Measurements from ENCODE around the gene CCDC124. TPM values are rescaled to one million over a fixed set of nuclear protein-coding genes. Genes with fewer than 3 reads are reported as not detected.
A peak's percentile ranks its signal among the peaks of the same experiment; 100 is the strongest.
"Not testable (repeated sequence)": the region's sequence is repeated elsewhere in the genome, so short reads cannot be mapped to it uniquely, and the experiment has no call there.

The CCDC124 gene
- polyA plus RNA-seq, 3 donors, result 29.7 to 66.3 (median 29.7) TPM

DNA sequence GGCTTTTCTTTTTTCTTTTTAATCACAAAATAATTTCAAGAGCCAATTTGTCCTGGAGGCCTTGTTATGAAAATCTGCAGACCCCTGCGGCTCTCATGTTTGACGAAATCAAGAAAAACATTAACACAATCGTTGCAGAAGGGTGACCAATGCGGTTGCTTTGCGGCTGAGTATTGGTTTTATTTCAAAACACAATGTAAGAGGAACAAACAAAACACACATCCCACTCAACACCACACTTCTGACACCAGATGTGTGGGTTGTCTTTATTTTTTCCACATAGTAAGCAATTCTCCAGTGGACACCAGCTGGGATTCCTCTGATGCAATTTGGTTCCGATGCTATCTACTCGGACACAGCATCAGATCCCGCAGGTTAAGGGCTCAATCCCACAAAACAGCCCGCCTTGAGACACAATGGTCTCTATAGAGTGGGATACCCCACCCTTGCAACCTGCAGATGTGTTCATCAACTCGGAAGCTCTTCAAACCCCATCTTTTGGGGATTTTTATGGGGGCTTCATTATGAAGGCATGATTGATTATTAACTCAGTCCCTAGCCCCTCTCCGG, 21.9 kb upstream of the CCDC124 start:
- Histone ChIP-seq H3K36me3 (replicated peaks in 1 of 2; ENCODE audit: control insufficient read depth in 1 of 2, insufficient read depth in 2 of 2, low read length in 2 of 2) (no peaks in the 10 kb centered on the region), H3K27me3 (ENCODE audit: control insufficient read depth in 2 of 2, insufficient read depth in 2 of 2, low read length in 2 of 2) (no peaks in the 10 kb centered on the region), H3K4me3 (replicated peaks in 1 of 3; ENCODE audit: low read depth in 2 of 3, low read length in 3 of 3) (no peak overlapping the region), H3K27ac (ENCODE audit: low read depth in 1 of 2, low read length in 2 of 2) (no peak overlapping the region), H2AFZ (ENCODE audit: insufficient read depth, low read depth, low read length, poor library complexity, severe bottlenecking) (no peak overlapping the region), H3K4me2 (replicated peaks; ENCODE audit: extremely low read depth, low read length, poor library complexity, severe bottlenecking) (no peak overlapping the region), H3K79me2 (ENCODE audit: insufficient read depth, low read length) (no peaks in the 10 kb centered on the region), H3K4me1 (ENCODE audit: control insufficient read depth in 1 of 2, insufficient read depth in 2 of 2, low read length in 2 of 2) (no peaks in the 10 kb centered on the region), H3K9ac (ENCODE audit: insufficient read depth, low read length, poor library complexity, severe bottlenecking) (no peak overlapping the region), H3K9me3 (replicated peaks in 1 of 2; ENCODE audit: control insufficient read depth in 1 of 2, insufficient read depth in 1 of 2, low read length in 2 of 2) (peaks cover 21 to 38% of the 10 kb centered on the region in 2 donors), H4K20me1 (ENCODE audit: insufficient read depth, low read length) (no peaks in the 10 kb centered on the region)
- no peaks in the 10 kb centered on the region for H3K36me3 Mint-ChIP-seq
- no peak for DNase-seq
- H3K27me3 Mint-ChIP-seq (ENCODE audit: low read depth in 3 of 3), result peaks cover 0 to 13% (median 4%) of the 10 kb centered on the region in 3 donors
- intact Hi-C loops (cut with micrococcal nuclease), result no loop called here
- TF ChIP-seq, protein P1, sequence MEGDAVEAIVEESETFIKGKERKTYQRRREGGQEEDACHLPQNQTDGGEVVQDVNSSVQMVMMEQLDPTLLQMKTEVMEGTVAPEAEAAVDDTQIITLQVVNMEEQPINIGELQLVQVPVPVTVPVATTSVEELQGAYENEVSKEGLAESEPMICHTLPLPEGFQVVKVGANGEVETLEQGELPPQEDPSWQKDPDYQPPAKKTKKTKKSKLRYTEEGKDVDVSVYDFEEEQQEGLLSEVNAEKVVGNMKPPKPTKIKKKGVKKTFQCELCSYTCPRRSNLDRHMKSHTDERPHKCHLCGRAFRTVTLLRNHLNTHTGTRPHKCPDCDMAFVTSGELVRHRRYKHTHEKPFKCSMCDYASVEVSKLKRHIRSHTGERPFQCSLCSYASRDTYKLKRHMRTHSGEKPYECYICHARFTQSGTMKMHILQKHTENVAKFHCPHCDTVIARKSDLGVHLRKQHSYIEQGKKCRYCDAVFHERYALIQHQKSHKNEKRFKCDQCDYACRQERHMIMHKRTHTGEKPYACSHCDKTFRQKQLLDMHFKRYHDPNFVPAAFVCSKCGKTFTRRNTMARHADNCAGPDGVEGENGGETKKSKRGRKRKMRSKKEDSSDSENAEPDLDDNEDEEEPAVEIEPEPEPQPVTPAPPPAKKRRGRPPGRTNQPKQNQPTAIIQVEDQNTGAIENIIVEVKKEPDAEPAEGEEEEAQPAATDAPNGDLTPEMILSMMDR (IDR thresholded peaks at IDR 0.05), result no peak
- H3K27ac Mint-ChIP-seq, result peak overlapping the region in 1 of 7 donors; percentile 41
- H3K4me3 Mint-ChIP-seq, result no peak overlapping the region
- 100% methylated on average over 2 of the region's 11 CpGs for WGBS (ENCODE audit: insufficient coverage)
- H3K9me3 Mint-ChIP-seq, result peaks cover 13 to 52% (median 37%) of the 10 kb centered on the region in 7 donors
- no peaks in the 10 kb centered on the region for H3K4me1 Mint-ChIP-seq

GRCh38 chr19:17915940-17916593, 16.7 kb upstream of the CCDC124 start:
- Histone ChIP-seq H4K20me1 (ENCODE audit: insufficient read depth, low read length) (no peaks in the 10 kb centered on the region), H3K4me2 (replicated peaks; ENCODE audit: extremely low read depth, low read length, poor library complexity, severe bottlenecking) (no peak overlapping the region), H3K27me3 (ENCODE audit: control insufficient read depth in 2 of 2, insufficient read depth in 2 of 2, low read length in 2 of 2) (peaks cover 0 to 2% of the 10 kb centered on the region in 2 donors), H2AFZ (ENCODE audit: insufficient read depth, low read depth, low read length, poor library complexity, severe bottlenecking) (no peak overlapping the region), H3K79me2 (ENCODE audit: insufficient read depth, low read length) (no peaks in the 10 kb centered on the region), H3K27ac (ENCODE audit: low read depth in 1 of 2, low read length in 2 of 2) (no peak overlapping the region), H3K9ac (ENCODE audit: insufficient read depth, low read length, poor library complexity, severe bottlenecking) (no peak overlapping the region), H3K4me3 (replicated peaks in 1 of 3; ENCODE audit: low read depth in 2 of 3, low read length in 3 of 3) (no peak overlapping the region), H3K36me3 (replicated peaks in 1 of 2; ENCODE audit: control insufficient read depth in 1 of 2, insufficient read depth in 2 of 2, low read length in 2 of 2) (no peaks in the 10 kb centered on the region), H3K4me1 (ENCODE audit: control insufficient read depth in 1 of 2, insufficient read depth in 2 of 2, low read length in 2 of 2) (no peaks in the 10 kb centered on the region), H3K9me3 (replicated peaks in 1 of 2; ENCODE audit: control insufficient read depth in 1 of 2, insufficient read depth in 1 of 2, low read length in 2 of 2) (peaks cover 12 to 25% of the 10 kb centered on the region in 2 donors)
- intact Hi-C loops (cut with micrococcal nuclease), result no loop called here
- H3K27ac Mint-ChIP-seq, result no peak overlapping the region
- no peak overlapping the region for H3K4me3 Mint-ChIP-seq
- H3K36me3 Mint-ChIP-seq, result no peaks in the 10 kb centered on the region
- 71% methylated on average over 1 of the region's 6 CpGs for WGBS (ENCODE audit: insufficient coverage)
- no peaks in the 10 kb centered on the region for H3K4me1 Mint-ChIP-seq
- peaks cover 0 to 8% (median 0%) of the 10 kb centered on the region in 3 donors for H3K27me3 Mint-ChIP-seq (ENCODE audit: low read depth in 3 of 3)
- no peak for DNase-seq
- TF ChIP-seq, protein P1 (IDR thresholded peaks at IDR 0.05), result no peak
- peaks cover 8 to 46% (median 30%) of the 10 kb centered on the region in 7 donors for H3K9me3 Mint-ChIP-seq

- H2AFZ ChIP-seq (ENCODE audit: insufficient read depth, low read depth, low read length, poor library complexity, severe bottlenecking); H3K27ac Mint-ChIP-seq; H3K4me1 Mint-ChIP-seq; H3K4me2 ChIP-seq (replicated peaks; ENCODE audit: extremely low read depth, low read length, poor library complexity, severe bottlenecking); H4K20me1 ChIP-seq (ENCODE audit: insufficient read depth, low read length); H3K36me3 Mint-ChIP-seq; H3K79me2 ChIP-seq (ENCODE audit: insufficient read depth, low read length); H3K36me3 ChIP-seq (replicated peaks in 1 of 2; ENCODE audit: control insufficient read depth in 1 of 2, insufficient read depth in 2 of 2, low read length in 2 of 2); intact Hi-C loops (cut with micrococcal nuclease); H3K4me1 ChIP-seq (ENCODE audit: control insufficient read depth in 1 of 2, insufficient read depth in 2 of 2, low read length in 2 of 2); H3K9ac ChIP-seq (ENCODE audit: insufficient read depth, low read length, poor library complexity, severe bottlenecking); DNase-seq; H3K4me3 Mint-ChIP-seq; H3K4me3 ChIP-seq (replicated peaks in 1 of 3; ENCODE audit: low read depth in 2 of 3, low read length in 3 of 3); H3K27me3 ChIP-seq (ENCODE audit: control insufficient read depth in 2 of 2, insufficient read depth in 2 of 2, low read length in 2 of 2); H3K27ac ChIP-seq (ENCODE audit: low read depth in 1 of 2, low read length in 2 of 2): not testable (repeated sequence)
- peaks cover 9 to 14% of the 10 kb centered on the region in 2 donors for H3K9me3 ChIP-seq (replicated peaks in 1 of 2; ENCODE audit: control insufficient read depth in 1 of 2, insufficient read depth in 1 of 2, low read length in 2 of 2)
- H3K27me3 Mint-ChIP-seq (ENCODE audit: low read depth in 3 of 3), result peaks cover 1 to 11% (median 1%) of the 10 kb centered on the region in 3 donors
- 96% methylated on average over 9 of the region's 30 CpGs for WGBS (ENCODE audit: insufficient coverage)
- H3K9me3 Mint-ChIP-seq, result peaks cover 6 to 36% (median 25%) of the 10 kb centered on the region in 7 donors
These were observed 14.7 kb upstream of the CCDC124 start for GRCh38 chr19:17918151-17918550.

All from CD14-positive monocyte (primary cell).